Fibroblast of mammary gland (primary cell): ENCODE results near the gene RAB5IF.
A peak's percentile ranks its signal among the peaks of the same experiment; 100 is the strongest.

Experiments
- DNase-seq: peaks from one replicate; pipeline ENCODE4 v3.0.0-alpha.2; 2010; ENCODE audit warnings: low read depth
- H3K4me3 ChIP-seq: 2 replicates; pipeline ENCODE4 v1.5.1; 2011; ENCODE audit warnings: low read depth, mild to moderate bottlenecking, low read length, moderate library complexity; ENCODE audit not compliant: control insufficient read depth
- CTCF ChIP-seq: conservative IDR thresholded peaks from 2 replicates; pipeline ENCODE4 v1.5.1; 2011; ENCODE audit warnings: low read depth, low read length, inconsistent platforms; ENCODE audit not compliant: control insufficient read depth, insufficient read depth

RAB5IF gene

GRCh38 chr20:36571564-36572504 is 33.7 kb upstream of the RAB5IF start:
- no peak for DNase-seq
- no peak overlapping the region for H3K4me3 ChIP-seq
- TF ChIP-seq CTCF, result no peak

GRCh38 chr20:36572701-36573102 is 32.9 kb upstream of the RAB5IF start:
- peak overlapping the region; percentile 26 for H3K4me3 ChIP-seq
- DNase-seq, result peak; percentile 37
- TF ChIP-seq CTCF, result no peak

GRCh38 chr20:36573103-36573797 is 32.3 kb upstream of the RAB5IF start, which contains the start of gene TGIF2:
Gene TGIF2 (plus strand): TSS chr20:36573597. CDS start chr20:36578775, 5,178 bp downstream.
- DNase-seq, result peak; percentile 46
- TF ChIP-seq CTCF, result no peak
- peak within 1 kb of the TSS; percentile 60 for H3K4me3 ChIP-seq

- no peak for DNase-seq
- H3K4me3 ChIP-seq, result peak overlapping the region; percentile 60
- no peak for TF ChIP-seq CTCF
Observed at GRCh38 chr20:36573798-36574365, 31.7 kb upstream of the RAB5IF start.

- peak; percentile 26 for DNase-seq
- peak overlapping the region; percentile 60 for H3K4me3 ChIP-seq
- TF ChIP-seq CTCF, result no peak
Observed at GRCh38 chr20:36574366-36575135, 31.0 kb upstream of the RAB5IF start.

GRCh38 chr20:36576081-36576445 is 29.5 kb upstream of the RAB5IF start:
- no peak for DNase-seq
- no peak overlapping the region for H3K4me3 ChIP-seq
- TF ChIP-seq CTCF, result no peak
